Liver (tissue), 3 donors: ENCODE results near the gene PLD3.

Experiments
- ATF3 ChIP-seq: IDR thresholded peaks from 2 replicates; pipeline ENCODE4 v1.6.1; 2016; ENCODE audit warnings: antibody characterized with exemption
- EGR1 ChIP-seq, 2 donors: IDR thresholded peaks; 2 replicates each; pipeline ENCODE4 v1.6.1; 2016 to 2018; ENCODE audit warnings: antibody characterized with exemption in 2 of 2, low read depth in 2 of 2
- FOXA1 ChIP-seq: IDR thresholded peaks from 2 replicates; pipeline ENCODE4 v1.6.1; 2016; ENCODE audit warnings: antibody characterized with exemption
- GABPA ChIP-seq, 2 donors: IDR thresholded peaks in 1 of 2; conservative IDR thresholded peaks in 1 of 2; 2 replicates each; pipeline ENCODE4 v1.6.1; 2016; ENCODE audit warnings: antibody characterized with exemption in 2 of 2, mild to moderate bottlenecking in 1 of 2, moderate library complexity in 1 of 2
- JUND ChIP-seq, 2 donors: IDR thresholded peaks; 2 replicates each; pipeline ENCODE4 v1.6.1; 2016; ENCODE audit warnings: antibody characterized with exemption in 2 of 2
- RAD21 ChIP-seq, 2 donors: IDR thresholded peaks; 2 replicates each; pipeline ENCODE4 v1.6.1; 2016; ENCODE audit warnings: antibody characterized with exemption in 2 of 2, mild to moderate bottlenecking in 2 of 2
- SP1 ChIP-seq: IDR thresholded peaks from 2 replicates; pipeline ENCODE4 v1.6.1; 2018; ENCODE audit warnings: antibody characterized with exemption, mild to moderate bottlenecking
- TAF1 ChIP-seq: conservative IDR thresholded peaks from 2 replicates; pipeline ENCODE4 v1.6.1; 2016; ENCODE audit warnings: antibody characterized with exemption, mild to moderate bottlenecking
- YY1 ChIP-seq: IDR thresholded peaks from 2 replicates; pipeline ENCODE4 v1.6.1; 2016; ENCODE audit warnings: antibody characterized with exemption, mild to moderate bottlenecking
- ZBTB33 ChIP-seq: IDR thresholded peaks from 2 replicates; pipeline ENCODE4 v1.6.1; 2016; ENCODE audit warnings: antibody characterized with exemption
- TF ChIP-seq, protein P1 (sequence below): fragments of 150-350 bp; IDR thresholded peaks from 2 replicates; pipeline ENCODE4 v1.5.1; 2017; ENCODE audit warnings: improper control_type of control experiment, low read depth, low read length; ENCODE audit not compliant: missing input control
- TF ChIP-seq, protein P2 (sequence below): IDR thresholded peaks from 2 replicates; pipeline ENCODE4 v1.6.1; 2016; ENCODE audit warnings: antibody characterized with exemption
- TF ChIP-seq, protein P3 (sequence below): IDR thresholded peaks from 2 replicates; pipeline ENCODE4 v1.6.1; 2016; ENCODE audit warnings: antibody characterized with exemption, mild to moderate bottlenecking
- donor health status: healthy.
- donor health status: healthy.

DNA sequence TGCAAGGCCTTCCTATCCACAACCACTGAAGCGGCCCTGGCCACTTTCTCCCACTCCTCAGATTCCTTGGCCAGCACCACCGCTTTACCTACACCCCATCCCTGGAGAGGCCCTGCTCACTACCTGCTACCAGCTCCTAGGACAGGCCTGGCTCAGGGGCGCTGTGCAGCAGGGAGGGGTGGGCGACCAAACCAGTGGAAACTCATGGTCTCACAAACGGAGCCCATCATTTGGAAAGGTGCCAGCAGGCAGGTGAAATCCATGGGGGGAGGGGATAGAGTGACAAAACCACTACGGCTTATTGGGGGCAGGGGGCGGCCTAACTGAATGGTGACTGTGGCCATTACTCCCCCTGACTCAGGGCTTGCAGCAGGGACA lies 27.9 kb upstream of the PLD3 start:
- TF ChIP-seq, protein P1, sequence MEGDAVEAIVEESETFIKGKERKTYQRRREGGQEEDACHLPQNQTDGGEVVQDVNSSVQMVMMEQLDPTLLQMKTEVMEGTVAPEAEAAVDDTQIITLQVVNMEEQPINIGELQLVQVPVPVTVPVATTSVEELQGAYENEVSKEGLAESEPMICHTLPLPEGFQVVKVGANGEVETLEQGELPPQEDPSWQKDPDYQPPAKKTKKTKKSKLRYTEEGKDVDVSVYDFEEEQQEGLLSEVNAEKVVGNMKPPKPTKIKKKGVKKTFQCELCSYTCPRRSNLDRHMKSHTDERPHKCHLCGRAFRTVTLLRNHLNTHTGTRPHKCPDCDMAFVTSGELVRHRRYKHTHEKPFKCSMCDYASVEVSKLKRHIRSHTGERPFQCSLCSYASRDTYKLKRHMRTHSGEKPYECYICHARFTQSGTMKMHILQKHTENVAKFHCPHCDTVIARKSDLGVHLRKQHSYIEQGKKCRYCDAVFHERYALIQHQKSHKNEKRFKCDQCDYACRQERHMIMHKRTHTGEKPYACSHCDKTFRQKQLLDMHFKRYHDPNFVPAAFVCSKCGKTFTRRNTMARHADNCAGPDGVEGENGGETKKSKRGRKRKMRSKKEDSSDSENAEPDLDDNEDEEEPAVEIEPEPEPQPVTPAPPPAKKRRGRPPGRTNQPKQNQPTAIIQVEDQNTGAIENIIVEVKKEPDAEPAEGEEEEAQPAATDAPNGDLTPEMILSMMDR = no peak
- TF ChIP-seq, protein P2, sequence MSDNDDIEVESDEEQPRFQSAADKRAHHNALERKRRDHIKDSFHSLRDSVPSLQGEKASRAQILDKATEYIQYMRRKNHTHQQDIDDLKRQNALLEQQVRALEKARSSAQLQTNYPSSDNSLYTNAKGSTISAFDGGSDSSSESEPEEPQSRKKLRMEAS = no peak
- no peak for TF ChIP-seq TAF1
- TF ChIP-seq YY1 = no peak
- TF ChIP-seq RAD21 (IDR thresholded peaks at IDR 0.05) = no peak
- no peak for TF ChIP-seq JUND (IDR thresholded peaks at IDR 0.05)
- TF ChIP-seq, protein P3, sequence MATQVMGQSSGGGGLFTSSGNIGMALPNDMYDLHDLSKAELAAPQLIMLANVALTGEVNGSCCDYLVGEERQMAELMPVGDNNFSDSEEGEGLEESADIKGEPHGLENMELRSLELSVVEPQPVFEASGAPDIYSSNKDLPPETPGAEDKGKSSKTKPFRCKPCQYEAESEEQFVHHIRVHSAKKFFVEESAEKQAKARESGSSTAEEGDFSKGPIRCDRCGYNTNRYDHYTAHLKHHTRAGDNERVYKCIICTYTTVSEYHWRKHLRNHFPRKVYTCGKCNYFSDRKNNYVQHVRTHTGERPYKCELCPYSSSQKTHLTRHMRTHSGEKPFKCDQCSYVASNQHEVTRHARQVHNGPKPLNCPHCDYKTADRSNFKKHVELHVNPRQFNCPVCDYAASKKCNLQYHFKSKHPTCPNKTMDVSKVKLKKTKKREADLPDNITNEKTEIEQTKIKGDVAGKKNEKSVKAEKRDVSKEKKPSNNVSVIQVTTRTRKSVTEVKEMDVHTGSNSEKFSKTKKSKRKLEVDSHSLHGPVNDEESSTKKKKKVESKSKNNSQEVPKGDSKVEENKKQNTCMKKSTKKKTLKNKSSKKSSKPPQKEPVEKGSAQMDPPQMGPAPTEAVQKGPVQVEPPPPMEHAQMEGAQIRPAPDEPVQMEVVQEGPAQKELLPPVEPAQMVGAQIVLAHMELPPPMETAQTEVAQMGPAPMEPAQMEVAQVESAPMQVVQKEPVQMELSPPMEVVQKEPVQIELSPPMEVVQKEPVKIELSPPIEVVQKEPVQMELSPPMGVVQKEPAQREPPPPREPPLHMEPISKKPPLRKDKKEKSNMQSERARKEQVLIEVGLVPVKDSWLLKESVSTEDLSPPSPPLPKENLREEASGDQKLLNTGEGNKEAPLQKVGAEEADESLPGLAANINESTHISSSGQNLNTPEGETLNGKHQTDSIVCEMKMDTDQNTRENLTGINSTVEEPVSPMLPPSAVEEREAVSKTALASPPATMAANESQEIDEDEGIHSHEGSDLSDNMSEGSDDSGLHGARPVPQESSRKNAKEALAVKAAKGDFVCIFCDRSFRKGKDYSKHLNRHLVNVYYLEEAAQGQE = no peak
- no peak for TF ChIP-seq EGR1 (IDR thresholded peaks at IDR 0.05; ENCODE audit: low read depth in 2 of 2)
- no peak for TF ChIP-seq ZBTB33
- TF ChIP-seq SP1 = no peak
- no peak for TF ChIP-seq GABPA (IDR thresholded peaks at IDR 0.05 in 1 of 2, conservative IDR thresholded peaks at IDR 0.05 in 1 of 2)
- TF ChIP-seq ATF3 = no peak
- no peak for TF ChIP-seq FOXA1
